GM12878 (cell line): Measurements from ENCODE around the gene PDZRN3. TPM values are rescaled to one million over a fixed set of nuclear protein-coding genes. Genes with fewer than 3 reads are reported as not detected.

Experiments used
- ATAC-seq: fragments of 200-7000 bp; cut with Tn5 transposase; 3 replicates; pipeline ENCODE4 v1.9.1; 2020; ENCODE audit warnings: mild to moderate bottlenecking, moderate library complexity
- BruUV-seq: library from RNA; stranded (reverse); fragments of 400-500 nt; replicated peaks from 2 replicates; lab custom pipeline; 2021; lab: Mats Ljungman, UMichigan
- CTCF ChIA-PET: fragments of 300-600 bp; sonication (Branson Sonifier 250); formaldehyde crosslinking; extraction: SDS; loops from one replicate; lab custom pipeline; 2021; ENCODE audit warnings: inconsistent platforms; lab: Yijun Ruan, JAX
- POLR2A ChIA-PET: fragments of 350-600 bp; formaldehyde crosslinking; extraction: SDS; loops from one replicate; lab custom pipeline; 2021; ENCODE audit warnings: inconsistent platforms; lab: Charles Lee
- RAD21 ChIA-PET: fragments of 300-600 bp; sonication (Branson Sonifier 250); formaldehyde crosslinking; loops from one replicate; lab custom pipeline; 2023; ENCODE audit warnings: antibody characterized with exemption; ENCODE audit not compliant: unreplicated experiment; lab: Charles Lee
- SMC1A ChIA-PET: fragments of 300-600 bp; sonication (Branson Sonifier 250); formaldehyde crosslinking; loops from one replicate; lab custom pipeline; 2023; ENCODE audit not compliant: unreplicated experiment, uncharacterized antibody; lab: Charles Lee
- DNase-seq: peaks from one replicate; pipeline ENCODE4 v3.0.0-alpha.2; 2011; ENCODE audit warnings: low read depth, low spot score
- FAIRE-seq: peaks from 3 replicates; lab custom pipeline; 2011; peaks lifted over from hg19 to GRCh38; lab: Jason Lieb, UNC
- H2AFZ ChIP-seq: 2 replicates; pipeline ENCODE4 v1.6.0; 2011; ENCODE audit warnings: low read depth, low read length, control low read depth; ENCODE audit not compliant: control insufficient read depth
- H3K27ac ChIP-seq: 2 replicates; pipeline ENCODE4 v1.5.1; 2011; ENCODE audit warnings: control low read depth; ENCODE audit not compliant: control insufficient read depth, insufficient read depth
- H3K27me3 ChIP-seq, 2 experiments: replicated peaks in 1 of 2; 2 replicates each; pipeline versions ENCODE4 v1.6.0 to v1.6.1; 2011; ENCODE audit warnings: low read length in 1 of 2; ENCODE audit not compliant: control insufficient read depth in 2 of 2, insufficient read depth in 2 of 2
- H3K36me3 ChIP-seq, 2 experiments: 2 replicates each; pipeline ENCODE4 v1.5.1; 2011; ENCODE audit warnings: low read length in 1 of 2; ENCODE audit not compliant: control insufficient read depth in 2 of 2, insufficient read depth in 2 of 2
- H3K4me1 ChIP-seq: 2 replicates; pipeline ENCODE4 v1.6.1; 2011; ENCODE audit warnings: mild to moderate bottlenecking, low read length, moderate library complexity, mixed read lengths; ENCODE audit not compliant: control insufficient read depth, insufficient read depth
- H3K4me2 ChIP-seq: 2 replicates; pipeline ENCODE4 v1.6.0; 2011; ENCODE audit warnings: control low read depth; ENCODE audit not compliant: control insufficient read depth, insufficient read depth
- H3K4me3 ChIP-seq: fragments of 200-600 bp; sonication (generic); 2 replicates; pipeline ENCODE4 v1.5.1; 2016
- H3K79me2 ChIP-seq: 2 replicates; pipeline ENCODE4 v1.6.0; 2011; ENCODE audit warnings: low read length; ENCODE audit not compliant: control insufficient read depth, insufficient read depth
- H3K9ac ChIP-seq: 2 replicates; pipeline ENCODE4 v1.8.0; 2011; ENCODE audit warnings: low read length, control low read depth, mixed read lengths; ENCODE audit not compliant: control insufficient read depth, insufficient read depth
- H3K9me3 ChIP-seq: replicated peaks from 3 replicates; pipeline ENCODE4 v1.5.1; 2011; ENCODE audit warnings: mild to moderate bottlenecking, low read length; ENCODE audit not compliant: control insufficient read depth, insufficient read depth
- H4K20me1 ChIP-seq: 2 replicates; pipeline ENCODE4 v1.6.0; 2011; ENCODE audit not compliant: control insufficient read depth, insufficient read depth
- CBX3 ChIP-seq: fragments of 200-600 bp; sonication (generic); IDR thresholded peaks from 2 replicates; pipeline ENCODE4 v1.6.1; 2016; ENCODE audit warnings: low read depth, borderline replicate concordance
- IKZF1 ChIP-seq: fragments of 450-650 bp; conservative IDR thresholded peaks from 2 replicates; pipeline ENCODE4 v1.6.1; 2017; ENCODE audit warnings: antibody characterized with exemption, mild to moderate bottlenecking
- PAX5 ChIP-seq: IDR thresholded peaks from 2 replicates; pipeline ENCODE4 v1.6.1; 2011; ENCODE audit warnings: low read depth, low read length, borderline replicate concordance
- RELB ChIP-seq: fragments of 450-650 bp; IDR thresholded peaks from 2 replicates; pipeline ENCODE4 v1.6.1; 2017; ENCODE audit warnings: low read depth, mild to moderate bottlenecking, moderate library complexity
- SPI1 ChIP-seq: IDR thresholded peaks from 2 replicates; pipeline ENCODE4 v1.6.1; 2011; ENCODE audit warnings: low read depth, mild to moderate bottlenecking, low read length, moderate library complexity, borderline replicate concordance; ENCODE audit not compliant: insufficient read depth
- ZNF207 ChIP-seq: fragments of 450-650 bp; IDR thresholded peaks from 2 replicates; pipeline ENCODE4 v1.6.1; 2014; ENCODE audit warnings: antibody characterized with exemption, mild to moderate bottlenecking, borderline replicate concordance
- ZNF384 ChIP-seq: IDR thresholded peaks from 2 replicates; pipeline ENCODE4 v1.6.1; 2012; ENCODE audit warnings: low read depth, mild to moderate bottlenecking, low read length, improper control_type of control experiment, borderline replicate concordance
- ZNF687 ChIP-seq: fragments of 450-650 bp; IDR thresholded peaks from 2 replicates; pipeline ENCODE4 v1.6.1; 2017; ENCODE audit warnings: mild to moderate bottlenecking, moderate library complexity
- whole genome bisulfite sequencing: methylation state at CpG from one replicate; pipeline ENCODE4 v1.1.6; 2016; ENCODE audit warnings: low lambda C conversion rate; ENCODE audit not compliant: insufficient replicate concordance, insufficient coverage; ENCODE audit errors: missing lambda C conversion rate; 5-methylcytosine and 5-hydroxymethylcytosine counted together
- in situ Hi-C: fragments of 300-500 bp; cut with MboI; formaldehyde crosslinking; loops from 9 replicates; pipeline ENCODE4 v1.14.3; 2018; ENCODE audit warnings: mixed read lengths
- intact Hi-C: fragments of 100-400 bp; cut with micrococcal nuclease; formaldehyde crosslinking; loops from one replicate; pipeline ENCODE4 v1.14.2; 2022; ENCODE audit not compliant: unreplicated experiment
- polyA plus RNA-seq, 11 experiments: library from polyadenylated mRNA; depleted of rRNA in 4 of 11; unstranded in 6 of 11; stranded (reverse) in 5 of 11; fragments of >200 nt; fragmentation: Nextera tagmentation in 4 of 11; fragmentation: Illumina TruSeq in 1 of 11; extraction: Ambion mirVana in 4 of 11; extraction: Trizol in 1 of 11; gene quantifications; 1 replicate in 1 of 11; 2 replicates in 10 of 11; pipeline versions ENCODE4 v1.2.1 to v1.2.3, GENCODE V29; 2011 to 2016; ENCODE audit warnings: inconsistent platforms in 2 of 11, missing spikeins in 2 of 11, low read depth in 1 of 11
- total RNA-seq, 4 experiments: library from RNA; depleted of rRNA in 3 of 4; stranded (reverse); fragments of >200 nt in 3 of 4; fragmentation: Illumina TruSeq in 1 of 4; extraction: Trizol in 1 of 4; gene quantifications; 2 replicates each; pipeline versions ENCODE4 v1.2.1 to v1.2.3, GENCODE V29; 2013 to 2021
- TF ChIP-seq, protein P1 (sequence below): fragments of 450-650 bp; IDR thresholded peaks from 2 replicates; pipeline ENCODE4 v1.6.1; 2017; ENCODE audit warnings: borderline replicate concordance

Gene PDZRN3
- total and polyA plus RNA-seq, 10 of the 15 experiments (the other 5 are each of a cell fraction or from before 2014, with no cell fraction given), result 0.07 to 0.37 (median 0.12) TPM; not detected in 6

DNA sequence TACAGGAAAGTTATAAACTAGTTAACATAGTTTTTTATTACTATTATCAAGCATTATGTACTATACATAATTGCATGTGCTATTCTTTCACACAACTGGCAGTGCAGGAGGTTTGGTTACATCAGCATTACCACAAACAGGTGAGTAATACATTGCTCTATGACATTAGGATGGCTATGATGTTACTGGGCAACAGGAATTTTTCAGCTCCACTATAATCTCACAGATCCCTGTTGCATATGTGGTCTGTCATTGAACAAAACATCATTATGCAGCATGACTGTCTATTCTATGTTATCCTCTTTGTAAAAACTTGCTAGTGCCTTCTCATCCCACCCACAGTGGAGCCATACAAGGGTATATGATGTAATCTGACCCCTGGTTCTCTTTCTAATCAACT lies 36.5 kb upstream of the PDZRN3 start:
- Histone ChIP-seq H3K27ac (no peak overlapping the region), H3K79me2 (no peaks in the 10 kb centered on the region), H2AFZ (no peak overlapping the region), H3K9ac (no peak overlapping the region)
- intact Hi-C loops, result no loop called here
- no TSS peak for BruUV-seq
- no peak for FAIRE-seq
- CTCF ChIA-PET, result no interaction called here
- in situ Hi-C loops, result no loop called here
- SMC1A ChIA-PET, result no interaction called here
- TF ChIP-seq RELB (no peak), CBX3 (no peak), PAX5 (no peak)
- TF ChIP-seq, all 136 proteins: peak for 0
- no peaks in the 10 kb centered on the region for H3K9me3 ChIP-seq
- ChIA-PET RAD21 (no interaction called here), POLR2A (no interaction called here)
- H4K20me1 ChIP-seq, result no peaks in the 10 kb centered on the region
- H3K4me3 ChIP-seq, result no peak overlapping the region
- H3K4me2 ChIP-seq, result no peak overlapping the region
- DNase-seq (no peak), ATAC-seq (no peak)
- H3K4me1 ChIP-seq, result no peaks in the 10 kb centered on the region
- no peaks in the 10 kb centered on the region for H3K27me3 ChIP-seq
- no peaks in the 10 kb centered on the region for H3K36me3 ChIP-seq

- H3K9me3 ChIP-seq, result no peaks in the 10 kb centered on the region
- intact Hi-C loops, result no loop called here
- TF ChIP-seq ZNF384, result no peak
- TF ChIP-seq ZNF207, result no peak
- no peak for TF ChIP-seq ZNF687
- no peak for TF ChIP-seq IKZF1
- no peak for TF ChIP-seq SPI1
- TF ChIP-seq, protein P1, sequence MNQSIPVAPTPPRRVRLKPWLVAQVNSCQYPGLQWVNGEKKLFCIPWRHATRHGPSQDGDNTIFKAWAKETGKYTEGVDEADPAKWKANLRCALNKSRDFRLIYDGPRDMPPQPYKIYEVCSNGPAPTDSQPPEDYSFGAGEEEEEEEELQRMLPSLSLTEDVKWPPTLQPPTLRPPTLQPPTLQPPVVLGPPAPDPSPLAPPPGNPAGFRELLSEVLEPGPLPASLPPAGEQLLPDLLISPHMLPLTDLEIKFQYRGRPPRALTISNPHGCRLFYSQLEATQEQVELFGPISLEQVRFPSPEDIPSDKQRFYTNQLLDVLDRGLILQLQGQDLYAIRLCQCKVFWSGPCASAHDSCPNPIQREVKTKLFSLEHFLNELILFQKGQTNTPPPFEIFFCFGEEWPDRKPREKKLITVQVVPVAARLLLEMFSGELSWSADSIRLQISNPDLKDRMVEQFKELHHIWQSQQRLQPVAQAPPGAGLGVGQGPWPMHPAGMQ, result no peak
Observed at GRCh38 chr3:73658227-73658626, 33.5 kb upstream of the PDZRN3 start.

More at GRCh38 chr3:73658227-73658626, 33.5 kb upstream of the PDZRN3 start:
- Histone ChIP-seq H3K27me3 (no peaks in the 10 kb centered on the region), H3K4me2 (no peak overlapping the region), H3K79me2 (no peaks in the 10 kb centered on the region), H3K4me1 (no peaks in the 10 kb centered on the region), H4K20me1 (no peaks in the 10 kb centered on the region), H3K4me3 (no peak overlapping the region), H2AFZ (no peak overlapping the region), H3K27ac (no peak overlapping the region), H3K36me3 (no peaks in the 10 kb centered on the region), H3K9ac (no peak overlapping the region)
- FAIRE-seq, result no peak
- BruUV-seq, result no TSS peak
- WGBS, result 17% methylated on average over 4 of the region's 4 CpGs
- in situ Hi-C loops, result no loop called here
- ChIA-PET SMC1A (no interaction called here), CTCF (no interaction called here), POLR2A (no interaction called here), RAD21 (no interaction called here)
- no peak for DNase-seq
- ATAC-seq, result no peak
